ENCODE data around the gene GLE1.
"Not testable (repeated sequence)": the region's sequence is repeated elsewhere in the genome, so short reads cannot be mapped to it uniquely, and the experiment has no call there.

The GLE1 gene

DNA sequence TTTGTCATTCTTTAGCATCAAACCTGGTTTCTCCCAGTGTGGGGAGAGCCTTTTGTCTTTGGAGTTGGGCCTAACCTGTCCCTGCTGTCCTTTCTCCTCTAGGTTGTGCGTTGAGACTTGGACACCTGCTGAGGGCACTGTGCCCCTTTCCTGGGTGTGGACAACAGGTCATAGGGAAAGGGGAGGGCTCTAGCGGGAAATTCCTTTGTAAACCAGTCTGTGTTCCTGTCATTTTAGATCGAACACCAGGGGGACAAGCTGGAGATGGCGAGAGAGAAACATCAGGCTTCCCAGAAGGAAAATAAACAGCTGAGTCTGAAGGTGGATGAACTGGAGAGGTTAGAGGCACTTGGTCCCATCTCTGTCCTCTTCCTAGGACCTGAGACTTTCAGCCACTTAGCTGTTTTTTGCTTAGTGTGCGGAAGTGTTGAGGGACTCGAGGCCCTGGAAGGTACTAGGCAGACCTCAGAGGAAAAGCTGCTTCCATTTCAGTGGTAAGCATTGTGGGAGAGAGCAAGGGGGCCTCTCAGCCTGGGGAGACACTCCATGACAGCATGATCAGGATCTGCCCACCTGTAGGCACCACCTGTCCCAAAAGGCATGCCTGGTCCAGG, 8.6 kb upstream of the GLE1 start:
- peak; percentile 21 for DNase-seq (ENCODE audit: low read depth)

DNA sequence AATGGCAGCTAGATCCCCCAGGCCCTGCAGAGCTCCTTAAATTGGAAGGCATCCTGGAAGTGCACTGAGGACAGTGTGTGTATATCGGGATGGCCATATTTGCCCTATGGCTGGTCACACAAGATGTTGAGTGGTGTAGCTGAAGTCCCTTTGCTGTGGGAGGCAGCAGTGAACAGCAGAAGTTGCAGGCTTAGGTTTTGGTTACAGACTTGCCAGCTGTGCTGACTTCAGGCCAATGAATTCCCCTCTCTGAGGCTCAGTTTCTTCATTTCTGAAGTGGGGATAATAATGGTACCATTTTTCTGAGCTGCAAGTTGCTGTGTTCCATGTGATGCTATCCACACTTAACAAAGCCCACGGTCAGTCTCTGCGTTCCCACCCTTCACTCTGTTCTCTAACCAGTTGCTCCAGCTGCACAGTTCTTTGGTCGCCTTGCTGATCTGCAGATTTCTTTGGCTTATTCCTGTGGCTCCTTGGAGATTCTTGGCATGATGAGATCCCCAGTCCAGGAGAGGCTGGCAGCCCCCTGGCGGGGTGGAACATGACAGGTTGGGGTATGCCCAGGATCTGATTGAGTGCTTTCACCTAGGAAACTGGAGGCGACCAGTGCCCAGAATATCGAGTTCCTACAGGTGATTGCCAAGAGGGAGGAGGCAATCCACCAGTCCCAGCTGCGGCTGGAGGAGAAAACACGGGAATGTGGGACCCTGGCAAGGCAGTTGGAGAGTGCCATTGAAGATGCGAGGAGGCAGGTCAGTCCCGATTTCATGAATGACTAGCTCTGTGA, 6.5 kb upstream of the GLE1 start:
- no peak for DNase-seq (ENCODE audit: low read depth)

DNA sequence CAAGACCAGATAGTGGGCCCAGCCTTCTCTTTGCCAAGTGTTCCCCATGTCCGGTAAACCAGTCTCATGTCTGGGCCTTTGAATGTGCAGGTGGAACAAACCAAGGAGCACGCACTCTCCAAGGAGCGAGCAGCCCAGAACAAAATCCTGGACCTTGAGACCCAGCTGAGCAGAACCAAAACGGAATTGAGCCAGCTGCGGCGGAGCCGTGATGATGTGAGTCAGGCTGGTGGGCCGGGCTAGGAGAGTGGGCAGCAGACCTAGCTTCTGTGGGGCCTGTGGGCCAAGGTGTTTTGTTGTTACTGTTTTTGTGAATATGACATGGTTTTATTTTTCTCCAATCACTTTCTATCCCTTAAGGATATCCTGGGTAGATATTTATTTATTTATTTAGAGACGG, 5.6 kb upstream of the GLE1 start:
- DNase-seq (ENCODE audit: low read depth) = no peak

DNA sequence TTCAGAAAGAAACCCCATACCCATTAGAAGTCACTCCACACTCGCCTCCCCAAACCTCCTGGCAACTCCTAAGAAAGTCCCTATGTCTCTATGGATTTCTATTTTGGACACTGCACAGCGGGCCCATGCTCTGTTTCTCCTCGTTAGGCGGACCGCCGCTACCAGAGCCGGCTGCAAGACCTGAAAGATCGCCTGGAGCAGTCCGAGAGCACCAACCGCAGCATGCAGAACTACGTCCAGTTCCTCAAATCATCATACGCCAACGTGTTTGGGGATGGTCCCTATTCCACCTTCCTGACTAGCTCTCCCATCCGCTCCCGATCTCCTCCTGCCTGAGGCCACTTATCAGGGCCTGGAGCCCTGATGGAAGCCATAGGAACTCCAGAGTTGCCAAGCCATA, 4.6 kb upstream of the GLE1 start:
- no peak for DNase-seq (ENCODE audit: low read depth)

DNA sequence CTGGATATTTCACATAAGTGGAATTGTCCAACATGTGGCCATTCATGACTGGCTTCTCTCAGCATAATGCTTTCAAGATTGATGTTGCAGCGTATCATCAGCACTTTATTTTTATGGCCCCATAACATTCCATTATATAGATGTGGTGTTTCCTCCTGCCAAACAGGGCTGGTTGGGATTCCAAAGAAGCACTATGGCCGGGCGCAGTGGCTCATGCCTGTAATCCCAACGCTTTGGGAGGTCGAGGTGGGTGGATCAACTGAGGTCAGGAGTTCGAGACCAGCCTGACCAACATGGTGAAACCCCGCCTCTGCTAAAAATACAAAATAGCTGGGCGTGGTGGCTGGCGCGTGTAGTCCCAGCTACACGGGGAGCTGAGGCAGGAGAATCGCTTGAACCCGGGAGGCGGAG, 1.1 kb upstream of the GLE1 start:
- peak; percentile 19 for DNase-seq (ENCODE audit: low read depth)

DNA sequence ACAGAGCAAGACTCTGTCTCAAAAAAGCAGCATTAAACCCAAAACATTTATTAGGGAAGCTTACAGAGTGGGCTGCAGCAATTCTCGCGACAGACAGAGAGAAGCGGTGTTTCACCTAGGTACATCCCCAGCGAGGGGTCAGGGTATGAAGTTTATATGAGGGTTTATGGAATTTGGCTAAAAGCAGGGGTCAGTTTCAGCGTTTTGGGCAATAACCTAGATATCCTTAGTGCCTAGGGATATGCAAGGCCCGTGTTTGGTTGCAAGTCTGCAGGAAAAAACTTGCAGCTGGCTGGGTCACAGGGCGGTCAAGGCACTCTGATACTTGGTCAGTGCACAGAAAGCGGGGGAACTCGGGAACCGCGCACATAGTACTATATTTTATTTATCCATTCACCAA, 649 bp upstream of the GLE1 start:
- DNase-seq (ENCODE audit: low read depth) = peak; percentile 47

DNA sequence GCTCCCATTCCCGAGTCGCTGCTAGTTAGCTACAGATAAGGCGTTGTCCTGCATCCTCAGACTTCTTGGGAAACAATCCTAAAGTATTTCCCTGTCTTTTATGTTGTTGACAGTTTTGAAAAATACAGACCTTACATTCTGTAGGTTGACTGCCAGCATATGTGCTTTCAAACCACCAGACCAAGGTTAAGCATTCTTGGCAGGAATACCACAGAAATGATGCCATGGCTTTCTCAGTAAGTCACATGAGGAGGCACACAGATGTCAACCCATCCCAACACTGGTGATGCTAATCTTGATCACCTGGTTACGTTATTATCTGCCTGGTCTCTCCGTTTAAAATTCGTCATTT, 871 bp downstream of the GLE1 start:
- peak; percentile 55 for DNase-seq (ENCODE audit: low read depth)

DNA sequence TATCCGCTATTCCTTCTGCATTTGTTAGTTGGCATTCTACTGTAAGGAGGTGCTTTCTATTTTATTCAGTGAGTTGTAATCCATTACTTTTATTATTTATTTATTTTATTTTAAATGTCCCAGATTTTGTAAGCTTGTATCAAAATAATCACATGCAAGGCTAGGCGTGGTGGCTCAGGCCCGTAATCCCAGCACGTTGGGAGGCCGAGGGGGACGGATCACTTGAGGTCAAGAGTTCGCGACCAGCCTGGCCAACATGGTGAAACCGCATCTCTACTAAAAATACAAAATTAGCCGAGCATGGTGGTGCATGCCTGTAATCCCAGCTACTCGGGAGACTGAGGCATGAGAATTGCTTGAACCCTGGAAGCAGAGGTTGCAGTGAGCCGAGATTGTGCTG, 1.4 kb downstream of the GLE1 start:
- DNase-seq (ENCODE audit: low read depth) = not testable (repeated sequence)

DNA sequence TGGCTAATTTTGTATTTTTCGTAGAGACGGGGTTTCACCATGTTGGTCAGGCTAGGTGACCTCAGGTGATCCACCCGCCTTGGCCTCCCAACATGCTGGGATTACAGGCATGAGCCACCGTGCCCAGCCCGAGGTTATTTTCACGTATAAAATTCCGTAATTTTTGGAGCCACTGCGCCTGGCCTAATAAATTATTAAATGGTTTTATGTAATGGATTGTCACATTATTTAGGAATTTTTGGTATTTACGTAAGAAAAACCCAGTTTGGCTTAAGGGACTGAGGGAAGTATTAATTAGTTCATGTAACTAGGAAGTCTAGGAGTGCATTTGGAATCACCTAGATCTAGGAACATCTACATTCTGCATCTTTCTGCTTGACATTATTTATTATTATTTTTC, 8.3 kb downstream of the GLE1 start:
- no peak for DNase-seq (ENCODE audit: low read depth)

DNA sequence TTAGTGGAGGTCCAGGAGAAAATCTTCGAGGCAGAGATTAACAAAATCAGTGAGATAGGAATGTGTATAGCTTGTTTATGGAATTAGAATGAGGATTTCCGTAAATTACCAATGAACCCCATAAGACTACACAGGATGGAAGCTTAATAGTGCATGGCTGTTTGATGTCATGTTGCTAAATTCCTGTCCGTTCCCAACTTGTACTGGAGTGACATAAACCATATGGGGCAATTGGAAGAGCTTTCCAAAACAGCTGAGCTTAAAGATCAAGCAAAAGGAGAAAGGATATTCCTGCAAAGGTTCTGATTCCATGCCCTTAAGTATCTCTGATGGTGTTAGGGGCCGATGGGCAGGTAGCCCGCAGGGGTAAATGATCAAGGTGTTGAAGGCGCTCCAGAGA, 17.4 kb downstream of the GLE1 start:
- DNase-seq (ENCODE audit: low read depth) = no peak

DNA sequence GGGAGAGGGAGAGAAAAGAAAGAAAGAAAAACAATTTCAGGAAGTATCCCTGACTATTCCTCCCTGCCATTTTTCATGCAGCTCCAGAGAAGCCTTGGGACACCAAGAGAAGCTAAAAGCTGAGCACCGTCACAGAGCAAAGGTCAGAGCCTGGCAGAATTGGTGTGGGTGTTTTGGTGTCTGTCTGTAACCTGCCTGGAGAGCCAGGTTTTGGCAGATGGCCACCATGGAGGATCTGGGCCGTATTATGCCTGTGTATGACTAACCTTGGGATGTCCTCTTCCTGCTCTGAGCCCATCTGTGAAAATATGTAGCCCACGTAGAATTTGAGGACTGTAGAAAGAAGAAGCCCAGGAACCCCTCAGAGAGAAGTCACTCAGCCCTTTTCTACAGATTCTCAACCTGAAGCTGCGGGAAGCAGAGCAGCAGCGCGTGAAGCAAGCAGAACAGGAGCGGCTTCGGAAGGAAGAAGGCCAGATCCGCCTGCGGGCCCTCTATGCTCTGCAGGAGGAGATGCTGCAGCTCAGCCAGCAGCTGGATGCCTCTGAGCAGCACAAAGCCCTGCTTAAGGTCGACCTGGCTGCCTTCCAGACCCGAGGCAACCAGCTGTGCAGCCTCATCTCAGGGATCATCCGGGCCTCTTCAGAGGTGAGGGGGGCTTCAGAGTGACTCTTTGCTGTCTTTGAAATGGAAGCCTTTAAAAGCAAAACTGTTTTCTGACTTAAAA, 18.8 kb downstream of the GLE1 start:
- peak; percentile 38 for DNase-seq (ENCODE audit: low read depth)

DNA sequence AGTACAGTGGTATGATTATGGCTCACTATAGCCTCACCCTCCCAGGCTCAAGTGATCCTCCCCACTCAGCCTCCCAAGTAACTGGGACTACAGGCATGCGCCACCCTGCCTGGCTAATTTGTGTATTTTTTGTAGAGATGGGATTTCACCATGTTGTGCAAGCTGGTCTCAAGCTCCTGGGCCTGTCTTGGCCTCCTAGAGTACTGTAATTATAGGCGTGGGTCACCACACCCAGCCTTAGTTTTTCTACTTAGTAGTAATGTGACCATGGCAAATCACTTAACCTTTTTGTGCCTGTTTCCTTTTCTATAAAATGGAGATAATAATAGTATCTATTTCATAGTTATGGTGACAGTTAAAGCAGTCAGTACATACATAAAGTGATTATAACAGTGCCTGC, 22.2 kb downstream of the GLE1 start:
- no peak for DNase-seq (ENCODE audit: low read depth)

DNA sequence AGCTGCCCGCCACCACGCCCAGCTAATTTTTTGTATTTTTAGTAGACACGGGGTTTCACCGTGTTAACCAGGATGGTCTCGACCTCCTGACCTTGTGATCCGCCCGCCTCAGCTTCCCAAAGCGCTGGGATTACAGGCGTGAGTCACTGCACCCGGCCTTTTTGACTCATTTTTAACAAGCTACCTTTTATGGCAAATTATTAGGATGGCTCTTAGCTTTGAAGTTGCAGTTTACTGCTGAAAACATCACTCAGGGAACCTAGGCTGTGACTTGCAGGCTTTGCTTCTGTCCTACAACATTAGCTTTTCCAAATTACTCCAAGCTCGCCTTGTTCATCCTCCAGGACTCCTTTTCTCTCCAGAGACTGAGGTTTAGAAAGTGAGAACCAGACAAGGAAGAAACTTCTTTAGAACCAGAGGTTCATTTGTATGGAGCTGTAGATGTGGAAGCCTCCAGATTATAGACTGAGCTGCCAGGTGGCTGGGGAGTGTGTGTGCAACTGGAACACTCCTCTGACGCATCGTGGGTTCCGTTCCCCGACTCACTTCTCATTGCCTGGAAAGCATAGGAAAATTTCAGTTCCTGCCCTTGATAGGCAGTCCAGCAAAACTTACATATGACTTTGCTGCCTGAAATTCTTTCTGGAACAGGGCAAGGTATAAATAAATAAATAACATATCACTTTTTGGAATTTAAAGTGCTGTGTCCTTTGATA, 24.1 kb downstream of the GLE1 start:
- peak; percentile 68 for DNase-seq (ENCODE audit: low read depth)

DNA sequence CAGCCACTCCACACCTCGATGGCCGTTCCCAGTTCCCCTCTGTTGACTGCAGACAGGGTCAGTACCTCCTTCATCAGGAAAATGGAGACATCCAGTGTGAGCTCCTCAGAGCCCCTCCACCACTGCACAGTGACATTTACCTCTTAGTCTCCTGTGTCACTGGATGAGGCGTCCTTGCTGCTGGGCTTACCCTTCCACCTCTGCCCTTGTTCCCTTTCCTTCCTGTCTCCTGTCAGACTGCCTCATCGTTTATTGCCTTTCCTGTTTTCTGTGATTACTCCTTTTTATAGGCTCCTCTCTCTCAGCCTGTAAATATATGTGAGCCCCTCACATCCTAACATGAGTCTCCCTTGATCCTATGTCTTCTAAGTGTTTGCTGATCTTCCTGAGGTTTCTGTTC, 24.7 kb downstream of the GLE1 start:
- DNase-seq (ENCODE audit: low read depth) = no peak

DNA sequence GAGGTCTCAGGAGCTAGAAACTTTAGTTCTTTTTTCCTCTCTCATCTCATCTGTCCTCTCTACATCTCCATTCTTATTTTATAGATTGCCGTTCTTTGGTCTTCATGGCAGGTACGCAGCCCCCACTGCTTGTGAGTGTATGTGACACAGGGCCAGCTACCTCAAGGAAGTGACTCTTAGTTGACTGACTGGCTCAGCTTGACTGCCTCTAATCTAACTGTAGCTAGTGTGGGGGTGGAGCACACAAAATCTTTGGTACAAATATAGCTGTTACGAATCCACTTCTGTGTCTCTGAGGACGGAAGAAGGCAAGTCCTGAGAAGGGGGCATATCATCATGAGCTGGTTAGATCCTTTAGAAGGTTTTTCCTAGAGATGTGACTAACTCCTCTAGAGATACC, 28.1 kb downstream of the GLE1 start:
- DNase-seq (ENCODE audit: low read depth) = no peak

DNA sequence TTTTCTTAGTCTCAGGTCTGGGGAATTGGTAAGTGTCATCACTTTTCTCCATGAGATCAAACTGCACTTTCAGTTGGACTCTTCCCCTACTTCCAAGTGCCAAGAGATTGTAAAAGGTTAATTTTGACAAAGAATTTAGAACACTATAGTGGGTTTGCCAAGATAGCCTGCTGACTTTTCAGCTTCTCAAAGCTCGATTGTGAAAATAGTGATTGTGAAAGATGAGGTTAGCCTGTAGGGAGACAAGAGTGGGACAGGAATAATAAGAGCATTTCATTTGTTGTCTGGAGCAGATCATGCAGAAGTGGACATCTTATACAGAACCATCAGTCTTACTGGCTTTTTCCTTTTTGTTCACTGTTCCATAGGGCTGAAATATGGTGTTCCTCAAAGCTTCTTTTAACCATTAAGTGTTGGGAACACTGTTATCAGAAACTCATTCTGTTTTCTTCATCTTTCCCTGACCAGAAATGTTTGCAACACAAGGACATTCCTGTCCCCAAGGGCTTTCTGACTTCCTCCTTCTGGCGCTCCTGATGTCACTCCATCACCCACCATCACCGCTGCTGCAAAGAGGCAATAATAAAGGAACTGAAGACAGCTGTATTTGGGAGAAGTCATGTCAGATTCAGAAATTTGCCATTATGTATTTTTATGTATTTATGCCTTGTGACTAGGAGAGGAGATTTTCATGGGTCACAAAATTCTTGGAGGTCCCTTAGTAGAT, 36.3 kb downstream of the GLE1 start:
- no peak for DNase-seq (ENCODE audit: low read depth)

DNA sequence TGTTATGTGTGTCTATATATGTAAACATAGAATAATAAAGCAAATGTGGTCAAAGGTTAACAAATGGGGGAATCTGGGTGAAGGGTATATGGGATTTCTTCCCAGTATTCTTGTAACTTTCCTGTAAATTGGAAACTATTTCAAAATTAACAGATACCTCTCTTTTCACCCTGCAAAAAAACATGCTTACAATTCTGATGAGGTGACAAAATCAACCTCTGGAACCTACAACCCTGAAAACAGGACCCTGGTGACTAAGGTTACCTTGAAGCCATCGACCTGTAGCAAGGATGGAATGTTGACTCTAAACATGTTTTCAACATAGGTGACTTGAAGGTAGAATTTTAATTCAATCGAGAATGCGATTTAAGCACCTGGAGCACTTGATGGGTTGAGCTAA, 42.0 kb downstream of the GLE1 start:
- no peak for DNase-seq (ENCODE audit: low read depth)

DNA sequence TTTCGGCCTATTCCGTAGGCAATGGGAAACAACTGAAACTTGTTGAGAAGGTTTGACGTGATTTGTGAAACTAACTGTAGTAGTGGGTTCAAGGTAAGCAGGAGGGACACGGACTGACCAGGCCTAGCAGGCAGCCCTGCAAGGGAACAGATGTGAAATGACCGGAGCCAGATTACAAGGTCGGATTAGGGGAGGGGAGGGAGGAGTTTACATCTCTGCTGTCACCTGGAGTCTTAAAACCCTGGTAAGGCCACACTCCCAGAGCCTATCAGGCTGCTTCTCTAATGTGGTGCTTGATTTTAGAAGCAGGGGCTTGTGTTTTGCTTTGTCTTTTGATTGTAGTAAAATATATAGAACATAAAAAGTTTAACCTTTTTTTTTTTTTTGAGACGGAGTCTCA, 44.4 kb downstream of the GLE1 start:
- no peak for DNase-seq (ENCODE audit: low read depth)

DNA sequence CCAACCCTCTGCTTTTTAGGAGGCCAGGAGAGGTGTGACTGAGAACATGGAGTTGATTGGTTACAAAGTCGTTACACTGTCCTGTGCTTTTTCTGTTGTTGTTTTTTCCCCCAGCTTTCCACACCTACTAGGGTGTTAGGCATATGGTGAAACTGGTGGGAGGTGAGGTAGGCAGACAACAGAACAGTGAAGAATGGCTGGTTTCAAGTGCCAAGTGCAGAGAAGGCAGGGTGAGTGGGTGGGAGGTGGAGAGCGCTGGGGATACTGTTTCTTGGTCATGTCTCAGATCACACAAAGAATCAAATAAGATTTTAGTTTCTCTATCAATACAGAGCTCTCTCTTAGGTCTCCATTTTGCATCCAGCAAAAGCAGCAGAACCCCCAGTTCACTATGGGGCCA, 45.7 kb downstream of the GLE1 start:
- no peak for DNase-seq (ENCODE audit: low read depth)

DNA sequence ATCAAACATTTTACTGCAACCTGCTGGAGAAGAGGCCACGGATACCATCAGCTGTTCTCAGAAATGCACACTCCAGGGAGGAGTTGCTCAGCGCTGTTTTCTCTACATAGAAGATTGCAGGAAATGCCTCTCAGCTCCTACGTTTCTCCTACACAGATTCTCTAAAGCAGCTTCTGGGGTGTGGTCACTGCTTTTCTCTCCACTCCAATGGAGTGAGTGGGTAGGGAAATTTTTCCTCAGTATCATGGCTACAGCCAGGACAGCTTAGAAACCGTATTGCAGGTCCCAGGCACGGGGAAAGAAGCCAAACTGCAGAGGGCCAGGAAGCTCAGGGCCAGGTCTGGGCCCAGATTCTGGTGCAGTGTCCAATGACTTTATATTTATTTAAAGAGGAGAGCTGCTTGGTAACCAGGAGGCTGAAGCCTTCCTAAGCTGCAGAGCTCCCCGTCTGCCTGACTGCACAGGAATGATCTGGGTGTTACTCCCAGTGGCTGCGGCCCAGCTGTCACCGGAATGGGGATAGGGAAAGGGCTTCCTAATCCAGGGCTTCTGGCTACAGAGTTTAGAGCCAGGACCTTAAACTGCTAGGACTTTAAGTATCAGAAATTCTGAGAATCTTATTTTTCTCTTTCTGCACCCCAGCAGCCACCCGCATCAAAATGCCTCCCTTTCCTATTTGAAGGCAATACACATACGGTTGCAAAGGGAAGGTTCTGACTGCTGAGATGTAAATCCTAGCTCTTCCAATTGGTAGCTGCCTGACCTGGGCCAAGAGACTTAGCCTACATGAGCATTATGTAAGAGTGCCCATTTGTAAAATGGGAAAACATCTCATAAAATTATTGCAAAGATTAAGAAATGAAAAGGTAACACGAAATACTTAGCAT, 46.5 kb downstream of the GLE1 start:
- DNase-seq (ENCODE audit: low read depth) = peak; percentile 41

DNA sequence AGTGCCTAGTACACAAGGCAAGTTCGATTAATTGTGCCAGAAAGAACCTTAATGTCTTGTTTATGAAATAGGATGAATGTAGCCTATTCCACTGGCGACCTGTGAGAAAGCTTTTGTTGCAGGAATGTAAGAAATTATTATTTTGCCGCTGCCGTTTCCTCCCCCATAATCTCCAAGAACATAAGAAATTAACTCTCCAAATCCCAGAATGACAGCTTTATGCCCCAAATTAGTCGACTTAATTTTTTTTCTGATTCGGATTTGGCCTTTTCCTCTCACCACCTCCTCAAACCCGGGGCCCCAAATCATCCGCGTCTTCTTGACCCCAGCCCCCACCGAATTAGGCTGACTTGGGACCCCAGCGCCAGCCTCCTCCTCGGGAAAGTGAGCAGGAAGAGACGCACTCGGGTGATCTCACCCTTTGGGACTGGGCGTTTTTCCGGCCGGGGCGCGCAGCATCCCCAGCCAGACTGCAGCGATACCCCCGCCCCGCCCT, 47.2 kb downstream of the GLE1 start:
- DNase-seq (ENCODE audit: low read depth) = no peak

All from ELR (cell line).